Uterus (tissue), 2 donors: ENCODE results near the gene POLR2E.

Experiments used
- CTCF ChIP-seq, 4 experiments: fragments of 200-600 bp in 2 of 4; fragments of 450-650 bp in 2 of 4; sonication (generic) in 2 of 4; IDR thresholded peaks; one replicate each; pipeline ENCODE4 v1.5.1; 2016 to 2019; ENCODE audit warnings: antibody characterized with exemption in 4 of 4, mild to moderate bottlenecking in 2 of 4, moderate library complexity in 1 of 4
- POLR2A ChIP-seq, 2 donors: fragments of 450-650 bp; IDR thresholded peaks; one replicate each; pipeline ENCODE4 v1.6.1; 2016; ENCODE audit warnings: antibody characterized with exemption in 2 of 2, mild to moderate bottlenecking in 1 of 2, moderate library complexity in 1 of 2

DNA sequence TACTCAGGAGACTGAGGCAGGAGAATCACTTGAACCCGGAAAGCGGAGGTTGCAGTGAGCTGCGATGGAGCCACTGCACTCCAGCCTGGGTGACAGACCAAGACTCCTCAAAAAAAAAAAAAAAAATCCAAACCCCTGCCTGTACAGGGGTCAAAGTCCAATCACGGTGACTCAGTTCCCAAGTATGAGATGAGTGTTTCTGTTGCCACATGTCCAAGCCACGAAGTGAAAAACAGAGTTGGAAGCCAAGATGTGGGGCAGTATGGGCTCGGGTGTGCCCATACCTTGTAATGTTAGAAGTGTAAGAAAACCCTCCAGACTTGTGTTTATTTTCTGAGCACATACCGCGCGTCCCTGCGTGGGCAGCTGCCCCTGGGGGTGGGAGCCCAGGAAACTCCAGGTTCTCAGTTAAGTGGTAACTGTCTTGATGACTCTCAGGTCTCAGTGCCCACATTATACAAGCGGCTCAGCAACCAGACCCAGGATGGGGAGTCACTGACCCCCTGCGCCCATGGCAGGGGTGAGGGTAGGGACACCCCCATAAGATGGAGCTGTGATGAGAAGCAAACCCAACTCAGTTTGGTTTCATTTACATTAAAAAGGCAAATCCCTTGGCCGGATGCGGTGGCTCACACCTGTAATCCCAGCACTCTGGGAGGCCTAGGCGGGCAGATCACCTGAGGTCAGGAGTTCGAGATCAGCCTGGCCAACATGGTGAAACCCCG lies 7.4 kb upstream of the POLR2E start:
- no peak for TF ChIP-seq CTCF (IDR thresholded peaks at IDR 0.05)
- peak in 1 of 2 donors; percentile 11 for TF ChIP-seq POLR2A (IDR thresholded peaks at IDR 0.05)
